SK-N-MC (cell line): ENCODE measurements around the gene SGMS2.
"Not testable (repeated sequence)": the region's sequence is repeated elsewhere in the genome, so short reads cannot be mapped to it uniquely, and the experiment has no call there.

Experiments used
- DNase-seq: peaks from one replicate; pipeline ENCODE4 v3.0.0-alpha.2; 2011; ENCODE audit warnings: low read depth, low spot score
- H3K27ac ChIP-seq: fragments of 200-600 bp; sonication (generic); 2 replicates; pipeline ENCODE4 v1.5.1; 2016; ENCODE audit warnings: mixed run types
- H3K36me3 ChIP-seq: fragments of 200-600 bp; sonication (generic); 2 replicates; pipeline ENCODE4 v1.6.1; 2017; ENCODE audit warnings: antibody characterized with exemption, low read length, mixed read lengths; ENCODE audit not compliant: insufficient read depth
- H3K4me3 ChIP-seq: fragments of 200-600 bp; sonication (generic); 2 replicates; pipeline ENCODE4 v1.5.1; 2016
- H3K9ac ChIP-seq: fragments of 200-600 bp; sonication (generic); 2 replicates; pipeline ENCODE4 v1.8.0; 2017; ENCODE audit warnings: mixed run types, mixed read lengths; ENCODE audit not compliant: insufficient read length
- H3K9me3 ChIP-seq: fragments of 200-600 bp; sonication (generic); 2 replicates; pipeline ENCODE4 v1.6.1; 2017; ENCODE audit warnings: low read depth, mild to moderate bottlenecking, antibody characterized with exemption, low read length, moderate library complexity, mixed read lengths
- EZH2 ChIP-seq: fragments of 200-600 bp; sonication (generic); IDR thresholded peaks from one replicate; pipeline ENCODE4 v1.6.1; 2017; ENCODE audit warnings: antibody characterized with exemption
- FOXP2 ChIP-seq: optimal IDR thresholded peaks from 2 replicates; pipeline ENCODE3; 2011; ENCODE audit warnings: mild to moderate bottlenecking, moderate library complexity; ENCODE audit not compliant: insufficient read depth; ENCODE audit errors: extremely low read length, control extremely low read depth
- POLR2AphosphoS5 ChIP-seq: IDR thresholded peaks from 2 replicates; pipeline ENCODE4 v1.6.1; 2012; ENCODE audit warnings: mild to moderate bottlenecking, low read depth, low read length, borderline replicate concordance

The SGMS2 gene

DNA sequence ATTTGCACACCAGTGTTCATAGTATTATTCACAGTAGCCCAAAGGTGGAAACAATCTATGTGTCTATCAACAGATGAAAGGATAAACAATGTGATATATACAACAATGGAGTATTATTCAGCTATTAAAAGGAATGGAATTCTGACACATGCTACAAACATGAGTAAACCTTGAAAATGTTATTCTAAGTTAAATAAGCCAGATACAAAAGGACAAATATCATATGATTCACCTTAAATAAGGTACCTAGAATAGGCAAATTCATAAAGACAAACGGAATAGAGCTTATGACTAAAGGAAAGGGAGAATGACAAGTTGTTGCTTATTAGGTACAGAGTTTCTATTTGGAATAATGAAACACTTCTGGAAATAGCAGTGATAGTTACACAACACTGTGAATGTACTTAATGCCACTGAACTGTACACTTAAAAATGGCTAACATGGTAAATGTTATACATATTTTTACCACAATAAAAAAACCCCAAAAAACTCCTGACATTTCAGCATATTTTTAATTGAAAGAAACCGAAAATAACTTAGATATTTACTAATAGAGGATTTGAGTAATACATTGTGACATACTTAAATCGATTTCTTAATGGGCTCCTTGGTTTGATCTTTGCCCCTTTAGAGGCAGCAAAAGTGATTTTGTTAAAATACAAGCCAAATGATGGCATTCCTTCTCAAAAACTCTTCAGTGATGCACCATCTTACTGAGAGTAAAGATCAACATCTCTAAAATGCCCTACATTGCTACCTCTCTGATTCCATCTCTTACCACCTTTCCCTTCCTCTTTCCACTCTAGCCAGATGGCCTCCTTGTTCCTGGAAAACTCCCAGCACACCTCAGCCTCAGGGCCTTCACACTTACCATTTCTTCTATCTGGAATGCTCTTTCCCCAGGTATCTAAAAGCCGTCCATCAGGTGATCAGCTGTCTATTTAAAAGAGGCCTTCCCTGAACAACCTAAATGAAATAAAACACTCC lies 98.0 kb downstream of the SGMS2 start:
- Histone ChIP-seq H3K27ac (no peak overlapping the region), H3K36me3 (no peaks in the 10 kb centered on the region), H3K9ac (no peak overlapping the region), H3K9me3 (0 out of 2 replicates have a peak, but pooled peaks cover 3% of the 10 kb centered on the region), H3K4me3 (no peak overlapping the region)
- no peak for DNase-seq
- TF ChIP-seq POLR2AphosphoS5 (no peak), EZH2 (no peak), FOXP2 (no peak)

GRCh38 chr4:107925713-107926112 lies 101.0 kb downstream of the SGMS2 start:
- not testable (repeated sequence) for H3K36me3 ChIP-seq, H3K4me3 ChIP-seq, DNase-seq, H3K9me3 ChIP-seq, H3K27ac ChIP-seq, H3K9ac ChIP-seq

DNA sequence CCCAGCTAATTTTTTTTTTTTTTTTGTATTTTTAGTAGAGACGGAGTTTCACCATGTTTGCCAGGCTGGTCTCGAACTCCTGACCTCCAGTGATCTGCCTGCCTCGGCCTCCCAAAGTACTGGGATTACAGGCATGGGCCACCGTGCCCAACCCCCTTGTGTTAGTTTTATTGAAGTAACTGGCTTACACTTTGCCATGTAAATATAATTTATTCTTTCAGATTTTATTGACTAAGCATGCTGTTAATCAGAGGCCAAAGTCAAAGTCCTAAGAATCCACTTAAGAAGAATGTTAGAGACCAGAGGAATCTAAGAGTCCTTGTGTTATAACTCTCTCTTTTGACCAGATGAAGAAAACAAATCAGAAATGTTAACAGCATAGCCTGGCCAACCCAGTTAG lies 102.1 kb downstream of the SGMS2 start:
- H3K4me3 ChIP-seq, DNase-seq, H3K9me3 ChIP-seq, H3K36me3 ChIP-seq, H3K9ac ChIP-seq, H3K27ac ChIP-seq: not testable (repeated sequence)

GRCh38 chr4:107930821-107931774 lies 106.4 kb downstream of the SGMS2 start, which contains the start of gene CYP2U1:
TSS of gene CYP2U1 (plus strand) at chr4:107931549. CDS start at chr4:107931644, 95 bp downstream.
- Histone ChIP-seq H3K27ac (no peak within 1 kb of the TSS), H3K9ac (peak within 1 kb of the TSS; percentile 63), H3K36me3 (no peaks in the 10 kb centered on the region), H3K4me3 (peak within 1 kb of the TSS; percentile 92), H3K9me3 (no peaks in the 10 kb centered on the region)
- no peak for DNase-seq
- TF ChIP-seq FOXP2 (no peak), POLR2AphosphoS5 (peak; percentile 58; the same call in 1 of the 2 replicates)

- DNase-seq: no peak
- Histone ChIP-seq H3K27ac (no peak overlapping the region), H3K9ac (peak overlapping the region; percentile 63), H3K36me3 (no peaks in the 10 kb centered on the region), H3K9me3 (no peaks in the 10 kb centered on the region), H3K4me3 (peak overlapping the region; percentile 92)
- no peak for TF ChIP-seq FOXP2
- no peak for TF ChIP-seq EZH2
- TF ChIP-seq POLR2AphosphoS5: no peak
These were observed 107.1 kb downstream of the SGMS2 start for GRCh38 chr4:107931775-107932321.

DNA sequence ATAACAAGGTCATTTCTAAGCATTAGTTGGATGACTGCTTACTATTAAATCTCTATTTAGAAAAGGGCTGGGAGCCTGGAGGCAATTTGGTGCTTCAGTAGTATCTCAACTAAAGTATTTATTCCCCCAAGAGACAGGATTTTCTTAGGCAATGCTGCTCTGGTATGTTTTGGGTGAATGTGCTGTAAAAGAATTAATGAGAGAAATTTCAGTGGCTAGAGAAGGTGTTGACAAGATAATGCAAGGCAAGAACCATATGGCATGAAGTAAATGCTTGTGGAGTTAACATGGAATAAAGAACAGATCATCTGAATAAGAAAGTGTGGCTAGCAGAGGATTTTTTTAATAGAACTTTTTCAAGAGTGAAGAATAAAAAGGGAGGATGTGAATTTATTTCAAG lies 110.5 kb downstream of the SGMS2 start:
- Histone ChIP-seq H3K9me3 (no peaks in the 10 kb centered on the region), H3K4me3 (no peak overlapping the region), H3K36me3 (no peaks in the 10 kb centered on the region), H3K9ac (no peak overlapping the region), H3K27ac (no peak overlapping the region)
- DNase-seq: no peak
- TF ChIP-seq EZH2 (no peak), FOXP2 (no peak), POLR2AphosphoS5 (no peak)

DNA sequence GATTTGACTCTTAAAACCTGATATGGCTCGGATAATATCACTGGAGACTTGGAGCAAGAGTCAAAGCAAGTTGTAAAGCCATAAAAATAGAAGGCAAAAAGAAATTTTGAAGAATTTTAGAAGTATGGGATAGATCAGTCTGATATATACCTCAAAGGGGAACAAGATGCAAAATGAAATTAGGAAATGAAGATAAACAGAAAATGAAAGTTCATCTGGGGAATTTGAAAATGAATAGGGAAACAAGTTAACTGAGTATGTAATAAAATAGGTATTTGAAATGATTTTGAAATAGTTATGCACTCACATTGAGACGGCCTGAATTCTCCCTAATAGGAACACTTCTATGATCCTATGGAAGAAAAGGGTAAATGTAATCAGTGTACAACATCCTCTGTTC lies 112.3 kb downstream of the SGMS2 start:
- Histone ChIP-seq H3K9ac (no peak overlapping the region), H3K9me3 (no peaks in the 10 kb centered on the region), H3K4me3 (no peak overlapping the region), H3K27ac (no peak overlapping the region), H3K36me3 (no peaks in the 10 kb centered on the region)
- TF ChIP-seq FOXP2 (no peak), EZH2 (no peak), POLR2AphosphoS5 (no peak)
- DNase-seq: no peak

DNA sequence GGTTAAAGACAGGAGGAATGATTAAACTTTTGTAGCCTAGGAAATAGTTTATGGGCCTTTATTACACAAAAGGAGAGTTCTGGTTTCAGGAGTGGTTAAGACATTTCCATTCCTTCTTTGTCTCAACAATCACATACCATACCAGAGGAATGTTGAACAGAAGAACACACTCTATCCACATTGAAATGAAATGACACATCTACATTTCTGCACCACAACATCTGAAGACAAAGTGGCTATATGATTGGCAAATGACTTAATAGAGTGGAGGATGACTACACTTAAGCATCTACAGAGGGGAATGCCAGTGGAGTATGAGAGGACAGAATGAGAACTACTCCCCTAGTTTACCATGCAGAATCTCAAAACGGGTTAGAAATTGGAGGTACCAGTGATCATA lies 114.6 kb downstream of the SGMS2 start:
- TF ChIP-seq POLR2AphosphoS5 (no peak), EZH2 (no peak), FOXP2 (no peak)
- no peak overlapping the region for H3K4me3 ChIP-seq
- H3K36me3 ChIP-seq: no peaks in the 10 kb centered on the region
- H3K9me3 ChIP-seq: no peaks in the 10 kb centered on the region
- DNase-seq: no peak
- no peak overlapping the region for H3K27ac ChIP-seq
- H3K9ac ChIP-seq: no peak overlapping the region
